B cell (primary cell): ENCODE results near the gene FBXO24. TPM values are rescaled to one million over a fixed set of nuclear protein-coding genes. Genes with fewer than 3 reads are reported as not detected.

Experiments used
- ATAC-seq: fragments of 200-7000 bp; cut with Tn5 transposase; one replicate; pipeline ENCODE4 v1.10.0; 2021; ENCODE audit warnings: low read depth, mild to moderate bottlenecking, moderate number of reproducible peaks, moderate library complexity
- CTCF ChIA-PET: fragments of 350-600 bp; sonication (Branson Sonifier 250); formaldehyde crosslinking; loops from one replicate; lab custom pipeline; 2021; ENCODE audit warnings: antibody characterized with exemption, inconsistent platforms; lab: Charles Lee
- POLR2A ChIA-PET: fragments of 350-600 bp; sonication (Branson Sonifier 250); formaldehyde crosslinking; loops from one replicate; lab custom pipeline; 2021; ENCODE audit warnings: antibody characterized with exemption; lab: Charles Lee
- DNase-seq: peaks from one replicate; pipeline ENCODE4 v3.0.0; 2013
- H2AFZ ChIP-seq: 2 replicates; pipeline ENCODE4 v1.6.1; 2012; ENCODE audit warnings: mild to moderate bottlenecking, low read depth, low read length; ENCODE audit not compliant: insufficient read depth, poor library complexity, severe bottlenecking
- H3K27ac ChIP-seq, 2 donors: 1 replicate in 1 of 2; 2 replicates in 1 of 2; pipeline ENCODE4 v1.5.1; 2012 to 2013; ENCODE audit warnings: low read length in 2 of 2, mild to moderate bottlenecking in 2 of 2, moderate library complexity in 1 of 2
- H3K27me3 ChIP-seq, 4 experiments: fragments of 200-600 bp in 1 of 4; sonication (generic) in 1 of 4; replicated peaks in 1 of 4; 1 replicate in 2 of 4; 2 replicates in 2 of 4; pipeline versions ENCODE4 v1.6.1 to v1.7.0; 2013 to 2016; ENCODE audit warnings: low read length in 3 of 4, mild to moderate bottlenecking in 2 of 4, mixed read lengths in 1 of 4, moderate library complexity in 1 of 4; ENCODE audit not compliant: insufficient read depth in 4 of 4, control insufficient read depth in 3 of 4; ENCODE audit errors: control extremely low read depth in 1 of 4
- H3K36me3 ChIP-seq, 2 experiments: replicated peaks in 1 of 2; 1 replicate in 1 of 2; 2 replicates in 1 of 2; pipeline versions ENCODE4 v1.6.1 to v1.7.1; 2013; ENCODE audit warnings: low read length in 1 of 2; ENCODE audit not compliant: insufficient read depth in 2 of 2, control insufficient read depth in 1 of 2; ENCODE audit errors: control extremely low read depth in 1 of 2, extremely low read depth in 1 of 2
- H3K4me1 ChIP-seq, 2 donors: fragments of 200-600 bp in 1 of 2; sonication (generic) in 1 of 2; 1 replicate in 1 of 2; 2 replicates in 1 of 2; pipeline versions ENCODE4 v1.5.1 to v1.6.1; 2013 to 2017; ENCODE audit warnings: low read length in 2 of 2; ENCODE audit not compliant: control insufficient read depth in 2 of 2, insufficient read depth in 2 of 2
- H3K4me2 ChIP-seq: replicated peaks from 2 replicates; pipeline ENCODE3; 2012; ENCODE audit warnings: mild to moderate bottlenecking, low read depth, low read length; ENCODE audit not compliant: poor library complexity, severe bottlenecking
- H3K4me3 ChIP-seq, 5 experiments: fragments of 200-600 bp in 1 of 5; sonication (generic) in 1 of 5; 1 replicate in 3 of 5; 2 replicates in 2 of 5; pipeline versions ENCODE4 v1.5.1 to v1.7.0; 2011 to 2016; ENCODE audit warnings: low read length in 4 of 5, mild to moderate bottlenecking in 4 of 5, low read depth in 2 of 5, control low read depth in 1 of 5, moderate library complexity in 1 of 5; ENCODE audit not compliant: insufficient read depth in 1 of 5; ENCODE audit errors: control extremely low read depth in 1 of 5, extremely low read depth in 1 of 5
- H3K79me2 ChIP-seq: fragments of 200-600 bp; sonication (generic); one replicate; pipeline ENCODE4 v1.6.0; 2016; ENCODE audit warnings: low read length; ENCODE audit not compliant: control insufficient read depth, insufficient read depth
- H3K9ac ChIP-seq: fragments of 200-600 bp; sonication (generic); 2 replicates; pipeline ENCODE4 v1.6.1; 2017; ENCODE audit warnings: mild to moderate bottlenecking, low read length, moderate library complexity
- H3K9me3 ChIP-seq, 3 donors: one replicate each; pipeline versions ENCODE4 v1.6.1 to v1.7.1; 2013; ENCODE audit warnings: low read length in 2 of 3; ENCODE audit not compliant: control insufficient read depth in 2 of 3, insufficient read depth in 1 of 3; ENCODE audit errors: control extremely low read depth in 1 of 3
- H4K20me1 ChIP-seq: 2 replicates; pipeline ENCODE4 v1.6.0; 2012; ENCODE audit warnings: mild to moderate bottlenecking, low read length; ENCODE audit not compliant: insufficient read depth, control insufficient read depth, poor library complexity, severe bottlenecking
- H3K27ac Mint-ChIP-seq: one replicate; pipeline ENCODE4 v1.8.0; 2021; ENCODE audit warnings: mixed read lengths
- H3K27me3 Mint-ChIP-seq: one replicate; pipeline ENCODE4 v1.8.0; 2021; ENCODE audit warnings: mixed read lengths
- H3K4me1 Mint-ChIP-seq: one replicate; pipeline ENCODE4 v1.8.0; 2021; ENCODE audit warnings: mixed read lengths
- H3K4me3 Mint-ChIP-seq: one replicate; pipeline ENCODE4 v1.8.0; 2021; ENCODE audit warnings: mixed read lengths
- H3K9me3 Mint-ChIP-seq: one replicate; pipeline ENCODE4 v1.8.0; 2022; ENCODE audit warnings: mixed read lengths; ENCODE audit not compliant: insufficient read depth
- CTCF ChIP-seq: fragments of 200-600 bp; IDR thresholded peaks from one replicate; pipeline ENCODE4 v1.8.0; 2022; ENCODE audit warnings: antibody characterized with exemption, mild to moderate bottlenecking
- EZH2 ChIP-seq: IDR thresholded peaks from 2 replicates; pipeline ENCODE4 v1.6.1; 2012; ENCODE audit warnings: borderline replicate concordance, low read depth, mild to moderate bottlenecking, moderate library complexity, low read length; ENCODE audit not compliant: insufficient read depth, poor library complexity, severe bottlenecking
- WGBS: methylation state at CpG from one replicate; pipeline ENCODE4 v1.1.5; 2013; ENCODE audit warnings: missing lambda C conversion rate; ENCODE audit not compliant: insufficient coverage; 5-methylcytosine and 5-hydroxymethylcytosine counted together
- intact Hi-C: fragments of 100-400 bp; cut with micrococcal nuclease; formaldehyde crosslinking; loops from one replicate; pipeline ENCODE4 v1.10.0; 2022
- polyA plus RNA-seq: library from polyadenylated mRNA; depleted of rRNA; stranded (reverse); fragments of >200 nt; gene quantifications from 2 replicates; pipeline ENCODE4 v1.2.3, GENCODE V29; 2012
- total RNA-seq, 2 donors: library from RNA; stranded (reverse); fragments of 120-200 nt in 1 of 2; gene quantifications; 1 replicate in 1 of 2; 2 replicates in 1 of 2; pipeline versions ENCODE4 v1.2.3 to v1.2.4, GENCODE V29; 2013 to 2022

The FBXO24 gene
- total and polyA plus RNA-seq, 2 donors (not counting 1 experiment from before 2014, with no cell fraction given): 1.2 to 1.6 TPM

DNA sequence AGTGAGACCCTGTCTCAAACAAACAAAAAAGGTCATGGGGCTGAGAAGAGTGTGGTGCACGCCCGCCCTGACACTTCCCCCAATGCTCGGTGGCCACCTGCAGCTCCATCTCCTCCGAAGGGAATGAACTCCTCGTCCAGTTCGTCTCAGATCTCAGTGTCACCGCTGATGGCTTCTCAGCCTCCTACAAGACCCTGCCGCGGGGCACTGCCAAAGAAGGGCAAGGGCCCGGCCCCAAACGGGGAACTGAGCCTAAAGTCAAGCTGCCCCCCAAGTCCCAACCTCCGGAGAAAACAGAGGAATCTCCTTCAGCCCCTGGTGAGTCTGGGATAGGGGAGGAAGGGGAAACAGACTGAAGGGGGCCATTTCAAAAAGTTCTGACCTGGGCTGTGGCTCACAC, 20.2 kb downstream of the FBXO24 start:
- no peaks in the 10 kb centered on the region for H3K27me3 Mint-ChIP-seq

More for the DNA sequence above, 20.2 kb downstream of the FBXO24 start:
- CTCF ChIA-PET: interaction anchor here (0.6 to 1.8 kb wide), 6 partner anchors 15 to 99 kb away, joined by 3 to 5 read pairs (median 3); partner anchors contain the start of genes FBXO24, LRCH4 and POP7
- no peak for ATAC-seq
- no peak for TF ChIP-seq EZH2
- no peak for TF ChIP-seq CTCF
- Histone ChIP-seq H3K4me2 (no peak overlapping the region), H4K20me1 (no peaks in the 10 kb centered on the region), H3K27ac (no peak overlapping the region), H3K9ac (no peak overlapping the region), H3K4me1 (peaks cover 15 to 27% of the 10 kb centered on the region in 2 donors), H3K4me3 (no peak overlapping the region), H3K36me3 (no peaks in the 10 kb centered on the region), H3K79me2 (no peaks in the 10 kb centered on the region), H3K9me3 (no peaks in the 10 kb centered on the region), H2AFZ (no peak overlapping the region), H3K27me3 (no peaks in the 10 kb centered on the region)
- POLR2A ChIA-PET: interaction anchor here (0.6 to 2.0 kb wide), 3 partner anchors 20 to 141 kb away, joined by 3 to 18 read pairs (median 5); partner anchors contain the start of genes FBXO24 and LRCH4
- no peak overlapping the region for H3K27ac Mint-ChIP-seq
- DNase-seq: no peak
- H3K4me3 Mint-ChIP-seq: peak overlapping the region; percentile 90
- WGBS: 90% methylated on average over 11 of the region's 12 CpGs
- peaks cover 14% of the 10 kb centered on the region for H3K4me1 Mint-ChIP-seq
- no peaks in the 10 kb centered on the region for H3K9me3 Mint-ChIP-seq
- intact Hi-C loops: no loop called here
